ENCODE measurements around the gene CLK3. TPM values are rescaled to one million over a fixed set of nuclear protein-coding genes. Genes with fewer than 3 reads are reported as not detected.
A peak's percentile ranks its signal among the peaks of the same experiment; 100 is the strongest.

CLK3 gene
- total RNA-seq, 1 donor from 2014 or later, result 24.0 TPM

GRCh38 chr15:74598126-74598842 lies 17.4 kb upstream of the CLK3 start:
- Histone ChIP-seq H3K27ac (ENCODE audit: low read depth, low read length) (peak overlapping the region; percentile 89), H3K4me3 (ENCODE audit: low read length in 3 of 3) (peak overlapping the region; percentile 85 to 99 (median 87)), H3K9ac (ENCODE audit: low read depth in 1 of 3, low read length in 3 of 3) (peak overlapping the region; percentile 84 to 99 (median 93))

GRCh38 chr15:74599156-74599555 lies 16.5 kb upstream of the CLK3 start:
- Histone ChIP-seq H3K36me3 (ENCODE audit: control insufficient read depth in 3 of 3, insufficient read depth in 3 of 3, low read length in 3 of 3) (peaks cover 0 to 4% (median 3%) of the 10 kb centered on the region in 3 donors), H3K9ac (ENCODE audit: low read depth in 1 of 3, low read length in 3 of 3) (peak overlapping the region; percentile 84 to 99 (median 93)), H3K27ac (ENCODE audit: low read depth, low read length) (peak overlapping the region; percentile 89)

More at GRCh38 chr15:74598126-74598842, 17.4 kb upstream of the CLK3 start:
- Histone ChIP-seq H3K9me3 (ENCODE audit: control insufficient read depth in 3 of 3, low read length in 3 of 3) (no peaks in the 10 kb centered on the region), H3K36me3 (ENCODE audit: control insufficient read depth in 3 of 3, insufficient read depth in 3 of 3, low read length in 3 of 3) (peaks cover 3 to 5% (median 4%) of the 10 kb centered on the region in 3 donors), H3K27me3 (ENCODE audit: control insufficient read depth in 3 of 3, insufficient read depth in 3 of 3, low read length in 3 of 3) (no peaks in the 10 kb centered on the region), H3K4me1 (ENCODE audit: control insufficient read depth in 3 of 3, insufficient read depth in 3 of 3, low read length in 3 of 3) (peaks cover 22 to 32% (median 30%) of the 10 kb centered on the region in 3 donors)

GRCh38 chr15:74603026-74603788 lies 12.4 kb upstream of the CLK3 start:
- no peak overlapping the region for H3K9ac ChIP-seq (ENCODE audit: low read depth in 1 of 3, low read length in 3 of 3)
- peaks cover 0 to 3% (median 0%) of the 10 kb centered on the region in 3 donors for H3K36me3 ChIP-seq (ENCODE audit: control insufficient read depth in 3 of 3, insufficient read depth in 3 of 3, low read length in 3 of 3)
- peaks cover 20 to 26% (median 25%) of the 10 kb centered on the region in 3 donors for H3K4me1 ChIP-seq (ENCODE audit: control insufficient read depth in 3 of 3, insufficient read depth in 3 of 3, low read length in 3 of 3)
- H3K4me3 ChIP-seq (ENCODE audit: low read length in 3 of 3), result no peak overlapping the region
- H3K27ac ChIP-seq (ENCODE audit: low read depth, low read length), result no peak overlapping the region
- H3K9me3 ChIP-seq (ENCODE audit: control insufficient read depth in 3 of 3, low read length in 3 of 3), result no peaks in the 10 kb centered on the region
- H3K27me3 ChIP-seq (ENCODE audit: control insufficient read depth in 3 of 3, insufficient read depth in 3 of 3, low read length in 3 of 3), result no peaks in the 10 kb centered on the region

More at GRCh38 chr15:74599156-74599555, 16.5 kb upstream of the CLK3 start:
- H3K4me1 ChIP-seq (ENCODE audit: control insufficient read depth in 3 of 3, insufficient read depth in 3 of 3, low read length in 3 of 3), result peaks cover 22 to 32% (median 30%) of the 10 kb centered on the region in 3 donors
- H3K9me3 ChIP-seq (ENCODE audit: control insufficient read depth in 3 of 3, low read length in 3 of 3), result no peaks in the 10 kb centered on the region
- peak overlapping the region; percentile 85 to 99 (median 87) for H3K4me3 ChIP-seq (ENCODE audit: low read length in 3 of 3)
- H3K27me3 ChIP-seq (ENCODE audit: control insufficient read depth in 3 of 3, insufficient read depth in 3 of 3, low read length in 3 of 3), result no peaks in the 10 kb centered on the region

GRCh38 chr15:74603789-74604705 lies 11.6 kb upstream of the CLK3 start:
- Histone ChIP-seq H3K4me1 (ENCODE audit: control insufficient read depth in 3 of 3, insufficient read depth in 3 of 3, low read length in 3 of 3) (peaks cover 19 to 20% (median 19%) of the 10 kb centered on the region in 3 donors), H3K36me3 (ENCODE audit: control insufficient read depth in 3 of 3, insufficient read depth in 3 of 3, low read length in 3 of 3) (no peaks in the 10 kb centered on the region), H3K9ac (ENCODE audit: low read depth in 1 of 3, low read length in 3 of 3) (peak overlapping the region in 1 of 3 donors; percentile 1), H3K4me3 (ENCODE audit: low read length in 3 of 3) (no peak overlapping the region), H3K27ac (ENCODE audit: low read depth, low read length) (no peak overlapping the region), H3K27me3 (ENCODE audit: control insufficient read depth in 3 of 3, insufficient read depth in 3 of 3, low read length in 3 of 3) (no peaks in the 10 kb centered on the region), H3K9me3 (ENCODE audit: control insufficient read depth in 3 of 3, low read length in 3 of 3) (no peaks in the 10 kb centered on the region)

- no peaks in the 10 kb centered on the region for H3K27me3 ChIP-seq (ENCODE audit: control insufficient read depth in 3 of 3, insufficient read depth in 3 of 3, low read length in 3 of 3)
- H3K9ac ChIP-seq (ENCODE audit: low read depth in 1 of 3, low read length in 3 of 3), result peak overlapping the region in 1 of 3 donors; percentile 3
- H3K9me3 ChIP-seq (ENCODE audit: control insufficient read depth in 3 of 3, low read length in 3 of 3), result no peaks in the 10 kb centered on the region
- H3K4me1 ChIP-seq (ENCODE audit: control insufficient read depth in 3 of 3, insufficient read depth in 3 of 3, low read length in 3 of 3), result peaks cover 9 to 10% (median 10%) of the 10 kb centered on the region in 3 donors
- no peak overlapping the region for H3K4me3 ChIP-seq (ENCODE audit: low read length in 3 of 3)
- no peaks in the 10 kb centered on the region for H3K36me3 ChIP-seq (ENCODE audit: control insufficient read depth in 3 of 3, insufficient read depth in 3 of 3, low read length in 3 of 3)
- H3K27ac ChIP-seq (ENCODE audit: low read depth, low read length), result no peak overlapping the region
These were observed 10.4 kb upstream of the CLK3 start for GRCh38 chr15:74604983-74605794.

GRCh38 chr15:74605795-74606150 lies 9.9 kb upstream of the CLK3 start:
- no peaks in the 10 kb centered on the region for H3K9me3 ChIP-seq (ENCODE audit: control insufficient read depth in 3 of 3, low read length in 3 of 3)
- peaks cover 5 to 6% (median 5%) of the 10 kb centered on the region in 3 donors for H3K4me1 ChIP-seq (ENCODE audit: control insufficient read depth in 3 of 3, insufficient read depth in 3 of 3, low read length in 3 of 3)
- H3K36me3 ChIP-seq (ENCODE audit: control insufficient read depth in 3 of 3, insufficient read depth in 3 of 3, low read length in 3 of 3), result no peaks in the 10 kb centered on the region
- H3K27me3 ChIP-seq (ENCODE audit: control insufficient read depth in 3 of 3, insufficient read depth in 3 of 3, low read length in 3 of 3), result no peaks in the 10 kb centered on the region
- H3K4me3 ChIP-seq (ENCODE audit: low read length in 3 of 3), result no peak overlapping the region
- H3K9ac ChIP-seq (ENCODE audit: low read depth in 1 of 3, low read length in 3 of 3), result no peak overlapping the region
- H3K27ac ChIP-seq (ENCODE audit: low read depth, low read length), result no peak overlapping the region

GRCh38 chr15:74608786-74609185 lies 6.8 kb upstream of the CLK3 start:
- Histone ChIP-seq H3K4me1 (ENCODE audit: control insufficient read depth in 3 of 3, insufficient read depth in 3 of 3, low read length in 3 of 3) (peaks cover 0 to under 1% (median 0%) of the 10 kb centered on the region in 3 donors), H3K4me3 (ENCODE audit: low read length in 3 of 3) (no peak overlapping the region), H3K27me3 (ENCODE audit: control insufficient read depth in 3 of 3, insufficient read depth in 3 of 3, low read length in 3 of 3) (no peaks in the 10 kb centered on the region), H3K27ac (ENCODE audit: low read depth, low read length) (no peak overlapping the region), H3K36me3 (ENCODE audit: control insufficient read depth in 3 of 3, insufficient read depth in 3 of 3, low read length in 3 of 3) (no peaks in the 10 kb centered on the region), H3K9me3 (ENCODE audit: control insufficient read depth in 3 of 3, low read length in 3 of 3) (no peaks in the 10 kb centered on the region), H3K9ac (ENCODE audit: low read depth in 1 of 3, low read length in 3 of 3) (no peak overlapping the region)

- Histone ChIP-seq H3K27ac (ENCODE audit: low read depth, low read length) (no peak overlapping the region), H3K4me1 (ENCODE audit: control insufficient read depth in 3 of 3, insufficient read depth in 3 of 3, low read length in 3 of 3) (peaks cover 0 to 6% (median 0%) of the 10 kb centered on the region in 3 donors), H3K9me3 (ENCODE audit: control insufficient read depth in 3 of 3, low read length in 3 of 3) (no peaks in the 10 kb centered on the region), H3K27me3 (ENCODE audit: control insufficient read depth in 3 of 3, insufficient read depth in 3 of 3, low read length in 3 of 3) (no peaks in the 10 kb centered on the region), H3K4me3 (ENCODE audit: low read length in 3 of 3) (no peak overlapping the region), H3K36me3 (ENCODE audit: control insufficient read depth in 3 of 3, insufficient read depth in 3 of 3, low read length in 3 of 3) (no peaks in the 10 kb centered on the region), H3K9ac (ENCODE audit: low read depth in 1 of 3, low read length in 3 of 3) (no peak overlapping the region)
These were observed 5.7 kb upstream of the CLK3 start for GRCh38 chr15:74609938-74610301.
